ENCODE data around the gene MYL10.
"Not testable (repeated sequence)": the region's sequence is repeated elsewhere in the genome, so short reads cannot be mapped to it uniquely, and the experiment has no call there.

MYL10 gene

DNA sequence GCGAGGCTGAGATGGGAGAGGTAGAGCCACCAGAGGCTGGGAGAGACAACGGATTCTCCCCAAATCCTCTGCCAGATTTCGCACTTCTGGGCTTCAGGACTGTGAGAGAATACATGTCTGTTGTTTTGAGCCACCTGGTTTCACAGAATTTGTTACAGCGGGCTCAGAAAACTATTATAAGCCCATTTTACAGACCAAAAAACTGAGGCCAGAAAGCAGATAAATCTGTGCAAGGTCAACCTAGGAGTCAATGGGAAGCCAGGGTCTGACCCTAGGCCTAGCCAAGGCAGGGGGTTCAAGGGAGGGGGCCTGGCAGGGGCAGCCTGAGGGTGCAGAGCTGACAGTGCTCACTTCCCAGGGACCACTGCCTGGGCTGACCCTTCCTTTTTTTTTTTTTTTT lies 8.7 kb downstream of the MYL10 start:
- no peak for DNase-seq (ENCODE audit: low read depth in 2 of 2, low spot score in 1 of 2)

DNA sequence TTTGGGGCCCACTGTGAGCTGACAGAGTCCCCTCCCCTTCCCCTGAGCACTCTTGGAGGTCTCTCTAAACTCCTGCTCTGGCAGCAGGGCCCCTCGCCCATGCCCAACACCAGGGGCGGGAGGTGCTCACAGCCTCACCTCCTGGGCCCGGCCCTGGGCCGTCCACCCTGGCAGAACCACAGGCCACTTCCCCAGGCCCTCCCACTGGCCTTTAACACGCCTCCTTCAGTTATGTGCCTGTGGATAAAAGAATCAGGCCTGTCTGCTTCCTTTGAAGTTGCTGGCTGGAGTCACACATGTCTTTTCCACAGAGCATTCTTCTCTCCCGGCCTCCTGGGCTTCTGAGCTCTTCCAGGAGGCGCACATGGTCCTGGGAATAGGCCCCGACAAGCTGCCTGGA lies 10.2 kb downstream of the MYL10 start:
- DNase-seq (ENCODE audit: low read depth in 2 of 2, low spot score in 1 of 2) = no peak

DNA sequence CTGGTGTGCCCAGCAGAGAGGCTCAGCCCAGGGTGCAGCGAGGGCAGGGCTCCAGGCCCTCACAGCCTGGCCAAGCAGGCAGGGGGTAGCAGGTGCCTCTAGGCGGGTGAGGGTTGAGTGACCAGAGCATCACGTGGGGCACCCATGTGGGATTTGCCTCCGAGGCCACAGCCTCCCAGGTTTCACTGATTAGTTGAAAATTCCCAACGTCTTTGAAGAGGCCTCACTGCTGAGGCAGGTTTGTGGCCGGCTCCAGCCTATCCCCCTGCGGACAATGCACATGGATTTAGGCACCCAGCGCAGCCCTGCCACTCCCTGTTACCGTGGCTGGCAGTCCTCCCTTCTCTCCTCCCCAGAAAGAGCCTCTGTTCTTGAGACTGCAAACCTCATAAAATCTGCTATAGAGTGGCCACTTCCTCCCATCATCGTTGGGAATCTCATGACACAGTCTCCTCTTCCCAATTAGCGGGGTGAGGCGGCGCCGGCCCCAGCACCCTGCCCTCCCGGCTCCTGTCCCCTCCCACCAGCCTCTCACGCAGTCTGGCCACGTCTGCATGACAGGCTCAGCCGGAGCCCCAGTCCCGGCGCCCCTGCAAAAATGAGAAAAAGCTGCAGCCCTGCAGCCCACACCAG lies 10.8 kb downstream of the MYL10 start:
- no peak for DNase-seq (ENCODE audit: low read depth in 2 of 2, low spot score in 1 of 2)

DNA sequence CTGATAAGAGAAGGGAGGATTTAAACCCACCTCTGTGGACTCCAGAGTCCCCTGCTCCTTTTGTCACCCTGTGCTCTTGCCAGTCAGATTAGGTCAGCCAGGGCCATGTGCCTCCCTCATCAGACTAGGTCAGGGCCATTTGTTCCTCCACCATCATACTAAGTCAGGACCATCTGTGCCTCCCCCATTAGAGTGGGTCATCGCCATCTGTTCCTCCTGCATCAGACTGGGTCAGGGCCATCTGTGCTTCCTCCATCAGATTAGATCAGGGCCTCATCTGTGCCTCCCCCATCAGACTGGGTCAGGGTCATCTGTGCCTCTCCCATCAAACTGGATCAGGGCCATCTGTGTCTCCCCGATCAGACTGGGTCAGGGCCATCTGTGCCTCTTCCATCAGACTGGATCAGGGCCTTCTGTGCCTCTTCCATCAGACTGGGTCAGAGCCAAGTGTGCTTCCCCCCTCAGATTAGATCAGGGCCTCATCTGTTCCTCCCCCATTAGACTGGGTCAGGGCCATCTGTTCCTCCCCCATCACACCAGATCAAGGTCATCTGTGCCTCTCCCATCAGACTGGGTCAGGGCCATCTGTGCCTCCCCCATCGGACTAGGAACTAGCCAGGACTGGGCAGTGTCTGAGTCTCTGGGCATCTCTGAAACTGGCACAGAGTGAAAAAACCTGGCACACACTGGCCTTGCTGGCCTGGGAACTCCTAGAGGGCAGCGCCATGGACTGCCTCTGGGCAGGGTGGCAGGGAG lies 11.5 kb downstream of the MYL10 start:
- DNase-seq (ENCODE audit: low read depth in 2 of 2, low spot score in 1 of 2) = no peak

DNA sequence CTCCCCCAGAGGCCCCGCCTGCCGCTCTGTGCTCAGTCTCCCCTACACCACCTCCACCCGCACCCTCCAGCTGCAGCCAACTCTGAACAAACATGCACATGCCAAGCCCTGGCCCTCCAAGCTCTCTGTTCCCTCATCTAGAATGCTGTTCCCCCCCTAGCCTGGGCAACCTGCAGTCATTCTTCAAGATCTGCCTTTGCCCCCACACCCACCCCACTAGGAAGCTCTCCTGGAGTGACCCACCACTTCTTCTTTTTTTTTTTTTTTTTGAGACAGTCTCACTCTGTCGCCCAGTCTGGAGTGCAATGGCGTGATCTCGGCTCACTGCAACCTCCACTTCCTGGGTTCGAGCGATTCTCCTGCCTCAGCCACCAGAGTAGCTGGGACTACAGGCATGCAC lies 13.7 kb downstream of the MYL10 start:
- no peak for DNase-seq (ENCODE audit: low read depth in 2 of 2, low spot score in 1 of 2)

DNA sequence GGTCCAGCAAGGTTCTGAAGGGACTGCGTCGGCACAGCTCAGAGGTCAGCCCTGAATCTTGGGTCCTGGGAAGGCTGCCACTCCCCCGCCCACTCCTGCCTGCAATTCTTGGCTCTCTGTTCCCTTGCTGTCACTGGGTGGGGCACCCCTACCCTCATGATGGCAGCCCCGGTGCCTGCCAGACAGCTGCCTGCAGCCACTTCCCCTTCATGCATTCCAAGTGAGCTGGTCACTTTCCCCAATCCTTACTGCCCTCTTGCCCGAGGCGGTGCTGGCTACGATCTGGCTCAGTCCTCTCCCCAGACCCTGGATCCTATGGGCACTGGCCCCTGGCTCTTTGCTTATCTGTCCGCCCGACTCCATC lies 14.2 kb downstream of the MYL10 start:
- no peak for DNase-seq (ENCODE audit: low read depth in 2 of 2, low spot score in 1 of 2)

DNA sequence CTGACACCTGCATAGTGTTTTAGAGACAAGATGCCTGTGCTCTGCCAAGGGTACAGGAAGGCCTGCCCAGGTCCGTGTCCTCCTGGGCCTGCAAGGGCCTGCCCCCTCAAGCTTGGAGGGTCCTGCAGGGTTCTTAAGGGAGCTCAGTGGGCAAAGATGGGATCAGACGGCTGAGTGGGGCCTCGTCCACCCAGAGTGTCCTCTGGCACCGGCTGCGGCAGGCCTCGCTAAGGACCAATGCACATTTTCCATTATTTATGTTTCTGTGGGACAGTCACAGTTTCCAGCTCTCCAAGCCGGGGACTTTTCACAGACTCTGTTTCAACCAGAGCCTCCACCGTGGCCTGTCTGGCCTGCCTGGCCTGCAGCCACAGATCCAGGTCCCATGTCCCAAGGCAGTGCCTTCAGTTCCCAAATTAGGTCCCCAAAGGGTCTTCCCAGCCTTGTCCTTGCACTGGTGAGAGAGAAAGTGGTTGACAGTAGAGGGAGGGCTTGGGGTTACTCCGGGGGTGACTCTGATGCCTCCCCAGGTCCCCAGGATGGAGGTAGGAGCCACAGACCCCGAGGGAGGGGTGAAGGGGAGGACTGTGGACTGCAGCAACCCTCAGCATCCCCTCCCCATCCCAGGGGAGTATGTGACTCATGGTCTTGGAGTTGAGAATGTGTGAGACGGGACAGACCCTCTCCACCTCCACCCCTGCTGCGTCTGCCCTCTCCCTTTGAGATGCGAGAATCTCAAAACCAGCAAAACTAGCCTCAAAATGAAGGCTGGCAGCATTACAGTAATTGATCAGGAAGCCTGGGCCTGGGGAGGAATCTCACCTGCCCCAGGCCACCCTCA lies 14.8 kb downstream of the MYL10 start:
- no peak for DNase-seq (ENCODE audit: low read depth in 2 of 2, low spot score in 1 of 2)

DNA sequence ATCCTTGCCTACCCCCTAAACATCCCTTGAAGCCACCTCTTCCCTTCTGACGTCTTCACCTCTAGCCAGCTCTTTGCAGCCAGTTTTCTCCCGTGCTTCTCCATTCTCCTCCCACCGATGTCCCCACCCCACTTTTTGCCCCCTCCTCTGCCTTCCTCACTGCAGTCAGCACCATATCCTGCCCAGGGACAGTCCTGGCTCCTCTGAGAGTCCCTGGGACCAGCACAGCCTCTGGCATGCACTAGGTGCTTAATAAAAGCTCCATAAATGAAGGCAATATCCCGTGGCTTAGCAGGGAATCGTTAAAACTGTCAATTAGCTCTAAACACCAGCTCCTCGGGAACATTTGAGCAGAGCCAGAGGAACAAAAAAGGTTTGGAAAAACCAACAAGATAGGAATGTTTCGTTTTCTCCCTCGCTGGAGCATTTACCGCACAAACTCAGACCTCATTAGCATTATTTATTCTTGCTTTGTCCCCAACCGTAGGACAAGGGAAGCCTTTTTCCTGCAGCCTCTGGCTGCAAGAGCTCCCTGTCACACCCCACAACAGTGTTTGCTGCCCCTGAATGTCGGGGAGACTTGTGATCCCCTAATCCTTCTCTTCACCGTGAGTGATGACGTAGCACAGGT lies 16.1 kb downstream of the MYL10 start:
- no peak for DNase-seq (ENCODE audit: low read depth in 2 of 2, low spot score in 1 of 2)

DNA sequence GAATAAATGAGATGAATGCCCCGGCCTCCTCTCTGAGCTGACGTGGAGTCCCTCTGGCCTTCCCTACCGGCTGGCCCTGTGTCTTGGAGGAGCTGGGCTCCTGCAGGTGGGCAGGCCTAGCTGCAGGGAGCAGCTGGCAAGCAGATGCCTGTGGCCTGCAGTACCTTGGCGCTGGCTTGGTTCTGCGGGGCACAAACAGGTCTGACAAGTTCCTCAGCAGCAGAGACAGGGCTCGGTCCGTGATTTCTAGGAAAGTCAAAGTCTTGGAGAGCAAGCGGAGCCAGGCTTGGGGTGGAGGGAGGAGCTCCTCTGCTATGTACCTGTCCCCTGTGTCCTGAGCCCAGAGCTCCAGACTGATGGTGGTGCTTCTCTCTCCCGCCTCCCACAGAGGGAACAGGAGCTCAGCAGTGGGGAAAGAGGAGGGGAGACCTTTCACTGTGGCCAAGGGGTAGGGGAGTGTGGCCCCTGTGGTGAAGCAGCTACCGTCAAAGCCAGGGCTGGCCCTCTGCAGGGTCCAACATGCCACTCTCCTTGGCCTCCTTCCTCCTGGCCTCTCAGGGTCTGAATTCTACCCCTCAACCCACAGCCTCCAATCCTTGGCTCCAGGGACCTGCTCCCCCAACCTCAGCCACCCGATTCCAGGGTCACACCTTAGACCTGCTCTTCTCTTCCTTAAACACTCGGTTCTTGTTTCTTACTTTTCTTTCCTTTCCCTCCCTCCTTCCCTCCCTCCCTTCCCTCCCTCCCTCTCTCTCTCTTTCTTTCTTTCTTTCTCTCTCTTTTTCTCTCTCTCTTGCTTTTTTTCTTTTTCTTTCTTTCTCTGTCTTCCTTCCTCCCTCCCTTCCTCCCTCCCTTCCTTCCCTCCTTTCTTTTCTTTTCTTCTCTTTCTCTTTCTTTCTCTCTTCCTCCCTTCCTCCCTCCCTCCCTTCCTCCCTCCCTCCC lies 20.1 kb downstream of the MYL10 start:
- no peak for DNase-seq (ENCODE audit: low read depth in 2 of 2, low spot score in 1 of 2)

DNA sequence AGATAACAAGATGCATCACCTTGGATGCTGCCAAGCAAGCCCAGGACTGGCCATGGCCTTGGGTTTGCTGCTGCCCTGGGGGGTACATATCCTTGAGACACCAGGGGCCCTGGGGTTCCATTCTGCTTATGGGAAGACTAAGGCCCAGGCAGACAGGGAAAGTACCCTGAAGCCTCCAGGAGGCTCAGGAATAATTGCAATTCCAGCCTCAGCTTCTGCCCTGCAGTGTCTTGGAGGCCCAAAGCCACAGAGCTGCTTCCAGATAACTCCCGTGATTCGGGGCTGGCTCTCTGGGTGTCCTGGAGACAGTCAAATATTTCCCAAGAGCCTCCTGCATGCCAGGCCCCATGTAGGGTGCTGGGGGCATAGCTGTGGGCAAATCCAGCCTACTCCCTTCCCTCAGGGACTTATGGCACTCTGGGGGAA lies 22.6 kb downstream of the MYL10 start:
- DNase-seq (ENCODE audit: low read depth in 2 of 2, low spot score in 1 of 2) = no peak

DNA sequence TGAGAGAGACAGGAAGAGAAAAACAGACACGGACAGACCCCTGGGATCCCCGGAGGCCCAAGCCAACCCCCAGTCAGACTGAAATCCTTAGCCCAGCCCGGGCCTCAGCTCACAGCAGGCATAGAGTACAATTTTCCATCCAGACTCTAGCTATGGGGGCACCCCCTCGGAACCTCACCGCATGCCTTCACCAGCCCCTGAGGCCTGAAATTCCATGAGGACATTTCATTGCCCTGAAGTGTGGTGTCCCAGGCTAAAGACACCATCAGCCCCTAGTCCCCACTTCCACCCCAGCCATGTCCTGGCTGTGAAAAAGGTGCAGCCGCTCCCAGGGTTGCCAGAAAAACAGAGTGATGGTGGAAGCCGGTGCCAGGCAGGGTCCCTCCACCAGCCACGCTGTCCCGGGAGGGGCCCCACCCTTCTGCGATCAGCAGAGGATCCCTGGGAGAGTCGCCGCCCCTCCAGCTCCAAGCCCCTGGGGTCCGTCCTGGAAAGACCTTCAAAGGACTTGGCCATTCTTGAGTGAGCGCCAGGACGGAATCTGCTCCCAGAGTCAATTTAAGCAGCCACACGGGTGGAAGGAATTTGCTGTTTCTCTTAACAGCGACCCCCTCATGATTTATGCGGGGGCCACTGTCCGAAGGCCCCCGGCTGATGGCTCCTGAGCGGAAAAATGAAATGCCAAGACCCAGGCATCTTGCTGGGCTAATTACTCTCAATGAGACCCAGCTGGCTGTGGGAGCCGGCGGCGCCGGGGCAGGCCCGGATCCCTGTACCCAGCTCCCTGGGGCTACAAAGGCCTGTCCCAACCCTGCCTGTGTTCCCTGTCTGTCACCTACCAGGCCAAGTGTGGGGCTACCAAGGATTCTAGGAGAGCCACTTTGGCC lies 23.2 kb downstream of the MYL10 start:
- no peak for DNase-seq (ENCODE audit: low read depth in 2 of 2, low spot score in 1 of 2)

DNA sequence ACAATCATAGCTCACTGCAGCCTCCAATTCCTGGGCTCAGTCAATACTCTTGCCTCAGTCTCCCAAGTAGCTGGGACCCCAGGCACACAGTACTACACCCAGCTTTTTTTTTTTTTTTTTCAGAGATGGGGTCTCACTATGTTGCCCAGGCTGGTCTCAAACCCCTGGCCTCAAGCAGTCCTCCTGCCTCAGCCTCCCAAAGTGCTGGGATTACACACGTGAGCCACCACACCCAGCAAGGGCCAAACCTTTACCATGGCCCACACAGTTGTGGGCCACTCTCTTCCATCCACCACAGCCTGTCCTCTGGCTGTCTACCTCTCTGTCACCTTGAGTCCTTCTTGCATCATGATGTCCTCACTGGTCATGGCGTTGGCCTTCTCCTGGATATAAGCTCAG lies 24.2 kb downstream of the MYL10 start:
- DNase-seq (ENCODE audit: low read depth in 2 of 2, low spot score in 1 of 2) = not testable (repeated sequence)

DNA sequence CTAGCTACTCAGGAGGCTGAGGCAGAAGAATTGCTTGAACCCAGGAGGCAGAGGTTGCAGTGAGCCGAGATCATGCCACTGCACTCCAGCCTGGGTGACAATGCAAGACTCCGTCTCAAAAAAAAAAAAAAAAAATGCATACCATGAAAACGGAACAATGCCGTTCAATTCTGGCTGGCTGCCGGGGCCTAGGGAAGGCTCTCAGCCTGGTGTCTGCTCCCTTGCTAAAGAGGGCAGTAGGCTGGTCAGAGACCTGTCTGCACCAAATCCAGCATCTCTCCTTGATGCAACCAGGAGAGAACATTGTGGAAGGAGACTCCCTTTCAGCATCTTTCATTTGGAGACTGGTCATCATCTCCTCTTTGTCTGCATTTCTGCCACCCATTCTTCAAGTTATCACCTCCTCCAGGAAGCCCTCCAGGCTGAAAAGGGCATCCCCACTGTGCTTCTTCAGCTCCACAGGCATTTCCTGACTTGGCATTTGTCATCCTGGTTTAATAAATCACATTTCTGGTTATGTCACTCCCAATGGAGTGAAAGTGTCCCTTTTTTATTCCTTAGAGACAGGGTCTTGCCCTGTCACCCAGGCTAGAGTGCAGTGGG lies 24.7 kb downstream of the MYL10 start:
- no peak for DNase-seq (ENCODE audit: low read depth in 2 of 2, low spot score in 1 of 2)

DNA sequence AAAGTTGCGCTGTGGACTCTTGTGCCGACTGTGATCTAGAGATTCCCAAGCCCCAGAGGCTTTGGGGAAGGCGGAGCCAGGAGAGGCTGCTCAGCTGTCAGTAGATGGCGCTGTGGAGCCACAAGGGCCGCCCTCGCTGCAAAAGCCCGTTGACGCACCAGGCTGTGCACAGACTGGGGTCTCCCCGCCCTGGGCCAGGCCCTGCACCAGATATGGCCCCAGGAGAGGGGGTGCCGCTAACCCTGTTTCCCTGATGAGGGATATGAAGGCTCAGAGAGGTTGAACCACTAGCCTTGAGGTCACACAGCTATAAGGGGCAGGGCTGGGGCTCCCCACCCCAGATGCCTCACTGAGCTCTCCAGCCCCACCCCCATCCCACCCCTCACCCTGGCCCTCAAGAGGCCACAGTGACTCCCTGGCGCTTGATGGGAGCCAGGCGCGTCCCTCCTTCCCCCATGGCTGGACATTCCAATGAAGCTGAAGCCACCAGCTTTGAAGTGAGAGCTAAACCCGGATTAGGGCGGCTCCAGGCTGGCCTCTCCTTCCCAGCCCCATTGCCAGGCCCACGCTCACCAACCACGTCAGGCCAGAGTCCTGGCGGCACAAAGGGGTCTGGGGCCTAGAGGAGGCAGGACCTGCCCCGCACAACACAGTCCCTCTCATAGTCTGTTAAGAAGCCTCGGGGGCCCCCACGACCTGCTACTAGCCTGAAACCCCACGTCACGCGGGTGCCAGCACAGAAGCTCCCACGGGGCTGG lies 26.4 kb downstream of the MYL10 start:
- peak; percentile 21 to 22 for DNase-seq (ENCODE audit: low read depth in 2 of 2, low spot score in 1 of 2)

DNA sequence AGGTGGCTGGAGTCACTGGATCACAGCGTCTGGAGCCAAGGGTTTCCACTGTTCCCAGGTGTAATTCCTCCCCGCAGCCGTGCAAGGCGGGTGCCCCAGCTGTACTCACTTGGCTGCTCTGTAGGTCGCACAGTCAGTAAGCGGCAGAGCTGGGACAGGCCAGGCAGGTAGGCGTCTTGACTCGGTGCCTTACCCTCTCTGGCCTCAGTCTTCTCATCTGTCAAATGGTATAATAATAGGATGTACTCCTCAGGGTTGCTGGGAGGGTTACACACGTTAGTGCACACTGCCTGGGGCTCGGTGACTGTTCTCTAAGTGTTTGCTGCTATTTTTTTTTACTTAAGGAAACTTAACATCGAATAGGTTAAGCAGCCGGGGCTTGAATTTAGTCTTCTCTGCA lies 27.0 kb downstream of the MYL10 start:
- DNase-seq (ENCODE audit: low read depth in 2 of 2, low spot score in 1 of 2) = no peak

DNA sequence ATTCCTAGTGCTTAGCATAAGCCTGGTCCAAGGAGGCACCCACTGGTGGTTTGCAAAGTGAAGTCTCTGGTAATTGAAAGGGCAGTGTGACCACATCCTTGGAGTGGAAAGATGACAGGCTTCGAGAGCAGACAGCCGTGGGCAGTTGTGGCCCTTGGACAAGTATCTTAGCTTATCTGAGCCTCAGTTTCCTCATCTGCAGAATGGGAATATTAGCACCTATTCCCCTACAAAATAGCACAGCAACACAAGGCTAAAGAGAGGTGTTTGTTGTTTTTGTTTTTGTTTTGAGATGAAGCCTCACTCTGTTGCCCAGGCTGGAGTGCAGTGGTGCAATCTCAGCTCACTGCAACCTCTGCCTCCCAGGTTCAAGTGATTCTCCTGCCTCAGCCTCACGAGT lies 29.3 kb downstream of the MYL10 start:
- no peak for DNase-seq (ENCODE audit: low read depth in 2 of 2, low spot score in 1 of 2)

DNA sequence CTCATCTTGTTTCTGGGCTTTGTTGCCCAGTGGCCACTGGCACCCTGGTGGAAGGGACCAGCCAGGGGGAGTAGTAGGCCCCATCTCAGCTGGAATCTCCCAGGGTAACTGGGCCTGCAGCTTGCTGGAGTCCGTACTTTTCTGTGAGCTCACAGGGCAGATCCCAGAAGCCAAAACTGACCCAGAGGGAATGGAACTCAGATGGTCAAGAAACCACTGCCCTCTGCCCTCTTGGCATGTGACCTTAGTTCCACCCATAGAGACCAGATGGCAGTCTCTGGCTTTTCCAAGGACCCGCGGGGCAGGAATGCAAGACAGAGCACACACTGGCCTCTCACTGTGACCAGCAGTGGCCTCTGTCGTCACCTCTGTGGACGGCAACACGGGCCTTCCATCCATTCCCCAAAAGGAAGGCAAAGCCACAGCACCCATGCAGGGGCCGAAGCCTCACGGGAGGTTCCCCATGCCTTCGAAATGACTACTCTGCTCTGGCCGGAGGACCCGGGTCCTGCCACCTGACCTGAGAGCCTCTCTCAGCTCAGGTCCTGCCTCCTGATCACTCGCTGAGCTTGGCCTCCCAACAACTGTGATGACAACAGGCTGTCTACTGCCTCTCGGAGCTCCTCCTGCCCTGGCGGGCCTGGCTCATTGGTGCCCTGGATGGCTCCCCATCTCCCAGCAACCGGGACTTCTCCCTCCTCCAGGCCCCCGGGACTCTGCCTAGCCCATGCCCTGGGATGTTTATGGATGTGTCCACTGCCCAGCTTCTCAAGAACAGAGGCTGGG lies 29.9 kb downstream of the MYL10 start:
- no peak for DNase-seq (ENCODE audit: low read depth in 2 of 2, low spot score in 1 of 2)
